ENCODE results near the gene FARP1. TPM values are rescaled to one million over a fixed set of nuclear protein-coding genes. Genes with fewer than 3 reads are reported as not detected.

FARP1 gene
- polyA plus RNA-seq, 4 donors = 0.89 to 23.4 (median 6.2) TPM

GRCh38 chr13:98236197-98236596, 93.3 kb downstream of the FARP1 start:
- DNase-seq (no peak), FAIRE-seq (no peak)
- Histone ChIP-seq H3K4me3 (ENCODE audit: low read depth in 1 of 3, low read length in 3 of 3) (no peak overlapping the region), H3K27me3 (ENCODE audit: control insufficient read depth in 3 of 3, insufficient read depth in 3 of 3, low read length in 3 of 3) (no peaks in the 10 kb centered on the region), H3K27ac (ENCODE audit: low read depth in 1 of 3, low read length in 2 of 3) (no peak overlapping the region), H3K4me1 (ENCODE audit: control insufficient read depth in 3 of 3, insufficient read depth in 2 of 3, low read depth in 1 of 3, low read length in 2 of 3) (no peaks in the 10 kb centered on the region), H3K36me3 (ENCODE audit: control insufficient read depth in 3 of 3, insufficient read depth in 2 of 3, low read depth in 1 of 3, low read length in 3 of 3) (peaks cover 0 to 3% (median 0%) of the 10 kb centered on the region in 3 donors), H3K9me3 (ENCODE audit: control insufficient read depth in 2 of 2, insufficient read depth in 1 of 2, low read depth in 1 of 2, low read length in 1 of 2) (peaks cover 0 to 2% of the 10 kb centered on the region in 2 donors)
- 88 to 91% (median 89%) methylated on average over 6 of the region's 6 CpGs for WGBS, 3 donors

- Histone ChIP-seq H3K27ac (ENCODE audit: low read depth in 1 of 3, low read length in 2 of 3) (no peak overlapping the region), H3K36me3 (ENCODE audit: control insufficient read depth in 3 of 3, insufficient read depth in 2 of 3, low read depth in 1 of 3, low read length in 3 of 3) (peaks cover 0 to 3% (median 0%) of the 10 kb centered on the region in 3 donors), H3K4me3 (ENCODE audit: low read depth in 1 of 3, low read length in 3 of 3) (no peak overlapping the region), H3K4me1 (ENCODE audit: control insufficient read depth in 3 of 3, insufficient read depth in 2 of 3, low read depth in 1 of 3, low read length in 2 of 3) (no peaks in the 10 kb centered on the region), H3K27me3 (ENCODE audit: control insufficient read depth in 3 of 3, insufficient read depth in 3 of 3, low read length in 3 of 3) (no peaks in the 10 kb centered on the region), H3K9me3 (ENCODE audit: control insufficient read depth in 2 of 2, insufficient read depth in 1 of 2, low read depth in 1 of 2, low read length in 1 of 2) (no peaks in the 10 kb centered on the region)
- DNase-seq = no peak
- 76 to 92% (median 84%) methylated on average over 8 of the region's 8 CpGs for WGBS, 3 donors
- no peak for FAIRE-seq
Measured at GRCh38 chr13:98237331-98237730, 94.4 kb downstream of the FARP1 start.

DNA sequence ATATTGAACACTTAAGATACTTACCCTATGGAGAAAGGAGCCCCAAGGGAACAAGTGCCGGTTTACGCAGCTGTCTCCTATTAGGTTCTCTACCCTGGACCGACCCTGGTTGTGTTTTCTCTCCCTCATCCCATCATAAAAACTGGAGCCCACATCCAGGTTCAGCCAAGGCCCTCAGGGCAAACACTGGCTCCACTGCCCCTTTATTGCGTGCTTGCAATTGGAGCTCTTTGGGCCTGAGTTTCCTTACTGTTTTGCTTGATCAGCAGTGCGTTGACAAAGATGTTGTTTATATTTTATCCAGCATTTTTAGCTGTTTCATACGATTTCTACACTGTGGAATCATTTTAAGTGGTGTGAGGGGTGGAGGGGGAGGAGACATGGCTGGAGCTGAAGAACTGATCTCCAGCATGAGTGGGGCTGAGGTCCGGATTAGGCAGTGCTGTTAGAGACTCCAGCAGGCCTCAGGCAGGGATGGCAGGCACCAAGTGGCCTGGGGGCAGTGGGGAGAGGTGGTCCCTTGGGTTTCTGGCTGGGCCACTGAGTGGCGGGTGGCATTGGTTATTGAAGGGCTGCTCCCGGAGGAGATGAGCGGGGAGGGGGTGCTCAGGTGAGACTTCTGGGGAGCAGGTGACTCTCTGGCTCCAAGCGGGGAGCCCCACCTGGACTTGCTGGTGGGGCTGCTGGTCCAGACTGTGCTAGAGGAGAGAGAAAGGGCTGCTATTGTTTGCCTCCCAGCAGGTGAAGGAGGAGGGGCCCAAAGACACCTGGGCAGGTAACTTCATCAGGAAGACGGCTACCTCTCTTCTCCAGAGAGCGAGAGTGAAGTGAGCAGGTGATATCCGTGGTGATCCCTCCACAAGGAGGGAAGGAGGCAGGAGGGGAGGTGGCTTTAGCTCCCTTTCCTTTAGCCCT, 96.5 kb downstream of the FARP1 start:
- 78 to 86% (median 81%) methylated on average over 14 of the region's 14 CpGs for WGBS, 3 donors
- no peak overlapping the region for H3K4me3 ChIP-seq (ENCODE audit: low read depth in 1 of 3, low read length in 3 of 3)
- H3K27ac ChIP-seq (ENCODE audit: low read depth in 1 of 3, low read length in 2 of 3) = no peak overlapping the region
- no peaks in the 10 kb centered on the region for H3K9me3 ChIP-seq (ENCODE audit: control insufficient read depth in 2 of 2, insufficient read depth in 1 of 2, low read depth in 1 of 2, low read length in 1 of 2)
- H3K27me3 ChIP-seq (ENCODE audit: control insufficient read depth in 3 of 3, insufficient read depth in 3 of 3, low read length in 3 of 3) = no peaks in the 10 kb centered on the region
- H3K36me3 ChIP-seq (ENCODE audit: control insufficient read depth in 3 of 3, insufficient read depth in 2 of 3, low read depth in 1 of 3, low read length in 3 of 3) = peaks cover 0 to 3% (median 0%) of the 10 kb centered on the region in 3 donors
- DNase-seq (no peak), FAIRE-seq (no peak)
- no peaks in the 10 kb centered on the region for H3K4me1 ChIP-seq (ENCODE audit: control insufficient read depth in 3 of 3, insufficient read depth in 2 of 3, low read depth in 1 of 3, low read length in 2 of 3)

- FAIRE-seq = no peak
- 89 to 91% (median 91%) methylated on average over 12 of the region's 12 CpGs for WGBS, 3 donors
- H3K4me1 ChIP-seq (ENCODE audit: control insufficient read depth in 3 of 3, insufficient read depth in 2 of 3, low read depth in 1 of 3, low read length in 2 of 3) = no peaks in the 10 kb centered on the region
- peaks cover 0 to 3% (median 0%) of the 10 kb centered on the region in 3 donors for H3K36me3 ChIP-seq (ENCODE audit: control insufficient read depth in 3 of 3, insufficient read depth in 2 of 3, low read depth in 1 of 3, low read length in 3 of 3)
- no peak overlapping the region for H3K27ac ChIP-seq (ENCODE audit: low read depth in 1 of 3, low read length in 2 of 3)
- H3K9me3 ChIP-seq (ENCODE audit: control insufficient read depth in 2 of 2, insufficient read depth in 1 of 2, low read depth in 1 of 2, low read length in 1 of 2) = no peaks in the 10 kb centered on the region
- no peaks in the 10 kb centered on the region for H3K27me3 ChIP-seq (ENCODE audit: control insufficient read depth in 3 of 3, insufficient read depth in 3 of 3, low read length in 3 of 3)
- H3K4me3 ChIP-seq (ENCODE audit: low read depth in 1 of 3, low read length in 3 of 3) = no peak overlapping the region
- DNase-seq = no peak
Measured at GRCh38 chr13:98240135-98240534, 97.2 kb downstream of the FARP1 start.

DNA sequence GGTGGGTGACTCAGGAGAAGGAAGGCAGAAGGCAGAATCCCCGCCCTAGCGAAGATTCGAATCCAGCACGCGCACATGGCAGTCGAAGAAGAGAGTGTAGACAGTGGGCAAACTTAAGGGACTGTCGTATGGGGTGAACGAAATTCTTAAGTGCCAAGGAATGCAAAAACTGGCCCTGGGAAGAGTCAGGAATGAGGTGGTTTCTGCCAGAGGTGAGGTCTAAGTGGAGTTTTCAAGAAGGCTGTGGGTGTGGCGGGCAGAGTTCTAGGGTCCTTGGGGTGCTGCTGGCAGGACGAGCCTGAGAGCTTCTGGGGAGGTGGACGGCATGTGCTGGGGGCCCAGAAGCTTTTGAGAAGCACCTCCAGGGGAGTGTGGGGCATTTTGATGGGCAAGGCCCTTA, 98.1 kb downstream of the FARP1 start:
- FAIRE-seq = no peak

GRCh38 chr13:98241976-98242375, 99.1 kb downstream of the FARP1 start:
- Histone ChIP-seq H3K4me3 (ENCODE audit: low read depth in 1 of 3, low read length in 3 of 3) (no peak overlapping the region), H3K9me3 (ENCODE audit: control insufficient read depth in 2 of 2, insufficient read depth in 1 of 2, low read depth in 1 of 2, low read length in 1 of 2) (no peaks in the 10 kb centered on the region), H3K36me3 (ENCODE audit: control insufficient read depth in 3 of 3, insufficient read depth in 2 of 3, low read depth in 1 of 3, low read length in 3 of 3) (peaks cover 0 to 3% (median 0%) of the 10 kb centered on the region in 3 donors), H3K27me3 (ENCODE audit: control insufficient read depth in 3 of 3, insufficient read depth in 3 of 3, low read length in 3 of 3) (no peaks in the 10 kb centered on the region), H3K27ac (ENCODE audit: low read depth in 1 of 3, low read length in 2 of 3) (no peak overlapping the region), H3K4me1 (ENCODE audit: control insufficient read depth in 3 of 3, insufficient read depth in 2 of 3, low read depth in 1 of 3, low read length in 2 of 3) (no peaks in the 10 kb centered on the region)
- WGBS, 3 donors = 83 to 95% (median 84%) methylated on average over 7 of the region's 7 CpGs
- no peak for DNase-seq
- no peak for FAIRE-seq

More for the DNA sequence above, 98.1 kb downstream of the FARP1 start:
- H3K27me3 ChIP-seq (ENCODE audit: control insufficient read depth in 3 of 3, insufficient read depth in 3 of 3, low read length in 3 of 3) = no peaks in the 10 kb centered on the region
- whole genome bisulfite sequencing, 3 donors = 90 to 96% (median 94%) methylated on average over 11 of the region's 11 CpGs
- H3K9me3 ChIP-seq (ENCODE audit: control insufficient read depth in 2 of 2, insufficient read depth in 1 of 2, low read depth in 1 of 2, low read length in 1 of 2) = no peaks in the 10 kb centered on the region
- H3K4me3 ChIP-seq (ENCODE audit: low read depth in 1 of 3, low read length in 3 of 3) = no peak overlapping the region
- H3K36me3 ChIP-seq (ENCODE audit: control insufficient read depth in 3 of 3, insufficient read depth in 2 of 3, low read depth in 1 of 3, low read length in 3 of 3) = peaks cover 0 to 3% (median 0%) of the 10 kb centered on the region in 3 donors
- no peak overlapping the region for H3K27ac ChIP-seq (ENCODE audit: low read depth in 1 of 3, low read length in 2 of 3)
- no peak for DNase-seq
- no peaks in the 10 kb centered on the region for H3K4me1 ChIP-seq (ENCODE audit: control insufficient read depth in 3 of 3, insufficient read depth in 2 of 3, low read depth in 1 of 3, low read length in 2 of 3)

DNA sequence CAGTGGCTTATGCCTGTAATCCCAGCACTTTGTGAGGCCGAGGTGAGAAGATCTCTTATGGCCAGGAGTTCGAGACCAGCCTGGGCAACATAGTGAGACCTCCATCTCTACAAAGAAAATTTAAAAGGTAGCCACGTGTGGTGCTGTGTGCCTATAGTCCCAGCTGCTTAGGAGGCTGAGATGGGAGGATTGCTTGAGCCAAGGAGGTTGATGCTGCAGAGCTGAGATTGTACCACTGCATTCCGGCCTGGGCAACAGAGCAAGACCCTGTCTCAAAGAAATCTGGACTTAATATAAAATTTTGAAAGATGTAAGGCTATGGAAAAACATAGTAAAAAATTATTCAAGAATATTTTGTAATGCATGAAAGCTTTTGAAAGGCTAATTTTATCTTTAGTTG, 99.5 kb downstream of the FARP1 start:
- Histone ChIP-seq H3K4me1 (ENCODE audit: control insufficient read depth in 3 of 3, insufficient read depth in 2 of 3, low read depth in 1 of 3, low read length in 2 of 3) (no peaks in the 10 kb centered on the region), H3K4me3 (ENCODE audit: low read depth in 1 of 3, low read length in 3 of 3) (no peak overlapping the region), H3K27me3 (ENCODE audit: control insufficient read depth in 3 of 3, insufficient read depth in 3 of 3, low read length in 3 of 3) (no peaks in the 10 kb centered on the region), H3K27ac (ENCODE audit: low read depth in 1 of 3, low read length in 2 of 3) (no peak overlapping the region), H3K36me3 (ENCODE audit: control insufficient read depth in 3 of 3, insufficient read depth in 2 of 3, low read depth in 1 of 3, low read length in 3 of 3) (peaks cover 0 to 6% (median 0%) of the 10 kb centered on the region in 3 donors), H3K9me3 (ENCODE audit: control insufficient read depth in 2 of 2, insufficient read depth in 1 of 2, low read depth in 1 of 2, low read length in 1 of 2) (no peaks in the 10 kb centered on the region)
- 81 to 90% (median 82%) methylated on average over 4 of the region's 4 CpGs for WGBS, 3 donors
- DNase-seq (no peak), FAIRE-seq (no peak)

DNA sequence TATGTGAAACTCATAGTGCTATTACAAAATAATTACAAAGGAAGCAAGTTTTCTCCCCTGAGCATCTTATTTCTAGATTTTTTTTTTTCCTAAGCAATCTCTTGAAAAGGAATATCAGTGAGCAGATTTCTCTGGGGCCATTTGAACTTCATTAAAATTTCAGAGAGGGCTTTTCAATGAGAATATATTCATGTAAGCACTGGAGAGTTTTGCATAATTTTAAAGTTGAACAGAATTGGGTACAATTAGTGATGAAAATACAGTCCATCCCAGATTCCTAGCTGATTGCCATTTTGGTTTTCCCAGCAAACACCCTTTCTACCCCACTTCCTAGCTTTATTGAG, 101.0 kb downstream of the FARP1 start:
- H3K9me3 ChIP-seq (ENCODE audit: control insufficient read depth in 2 of 2, insufficient read depth in 1 of 2, low read depth in 1 of 2, low read length in 1 of 2) = no peaks in the 10 kb centered on the region
- FAIRE-seq (no peak), DNase-seq (no peak)
- no peaks in the 10 kb centered on the region for H3K27me3 ChIP-seq (ENCODE audit: control insufficient read depth in 3 of 3, insufficient read depth in 3 of 3, low read length in 3 of 3)
- no peaks in the 10 kb centered on the region for H3K4me1 ChIP-seq (ENCODE audit: control insufficient read depth in 3 of 3, insufficient read depth in 2 of 3, low read depth in 1 of 3, low read length in 2 of 3)
- H3K4me3 ChIP-seq (ENCODE audit: low read depth in 1 of 3, low read length in 3 of 3) = no peak overlapping the region
- H3K36me3 ChIP-seq (ENCODE audit: control insufficient read depth in 3 of 3, insufficient read depth in 2 of 3, low read depth in 1 of 3, low read length in 3 of 3) = peaks cover 0 to 12% (median 0%) of the 10 kb centered on the region in 3 donors
- H3K27ac ChIP-seq (ENCODE audit: low read depth in 1 of 3, low read length in 2 of 3) = no peak overlapping the region
